NCI-H1694 (cell line): ENCODE measurements around the gene SSBP1.
A peak's percentile ranks its signal among the peaks of the same experiment; 100 is the strongest.
"Not testable (repeated sequence)": the region's sequence is repeated elsewhere in the genome, so short reads cannot be mapped to it uniquely, and the experiment has no call there.

ENCODE experiments used
- DNase-seq: peaks from one replicate; lab custom pipeline; 2025; lab: John Stamatoyannopoulos, UW

The SSBP1 gene

DNA sequence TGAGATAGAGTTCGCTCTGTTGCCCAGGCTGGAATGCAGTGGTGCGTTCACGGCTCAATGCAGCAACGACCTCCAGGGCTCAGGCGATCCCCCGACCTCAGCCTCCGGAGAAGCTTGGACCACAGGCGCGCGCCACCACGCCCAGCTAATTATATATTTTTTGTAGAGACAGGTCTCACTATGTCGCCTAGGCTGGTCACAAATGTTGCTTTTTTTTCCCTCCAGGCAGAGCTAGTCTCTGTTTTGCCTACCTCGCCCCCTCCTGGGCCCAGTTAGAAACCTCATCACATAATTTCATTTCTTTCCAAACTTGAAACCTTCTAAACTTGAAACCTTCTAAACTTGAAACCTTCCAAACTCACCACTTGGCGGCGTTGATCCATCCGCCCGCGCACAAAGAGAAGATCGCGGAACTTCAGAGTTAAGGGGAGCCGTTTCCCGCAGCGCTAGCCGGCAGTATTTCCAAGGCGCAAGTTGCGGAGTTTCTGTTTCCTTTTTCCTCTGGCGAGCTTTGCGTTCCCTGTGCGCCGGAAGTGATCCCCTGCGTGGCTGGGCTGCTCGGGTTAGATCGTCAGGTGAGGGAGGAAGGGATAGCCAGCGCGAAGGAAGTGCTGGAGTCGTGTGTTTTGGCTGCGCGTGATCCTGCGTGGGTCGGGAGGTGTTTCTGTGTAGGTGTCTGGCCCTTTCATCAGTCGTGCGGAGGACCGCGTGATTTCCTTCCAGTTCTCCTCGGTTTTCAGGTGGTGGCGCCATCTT is at the start of gene SSBP1:
Gene SSBP1, plus strand, starts transcription at position 523 of the 756 bp plus-strand sequence. CDS start 809 bp downstream, outside the sequence.
- peak; percentile 93 for DNase-seq

GRCh38 chr7:141689072-141689825 is 48.9 kb upstream of the SSBP1 start:
- DNase-seq, result not testable (repeated sequence)

GRCh38 chr7:141691540-141691939 is 46.6 kb upstream of the SSBP1 start:
- no peak for DNase-seq

GRCh38 chr7:141691961-141692360 is 46.2 kb upstream of the SSBP1 start:
- no peak for DNase-seq

GRCh38 chr7:141693082-141693481 is 45.1 kb upstream of the SSBP1 start:
- DNase-seq, result no peak

DNA sequence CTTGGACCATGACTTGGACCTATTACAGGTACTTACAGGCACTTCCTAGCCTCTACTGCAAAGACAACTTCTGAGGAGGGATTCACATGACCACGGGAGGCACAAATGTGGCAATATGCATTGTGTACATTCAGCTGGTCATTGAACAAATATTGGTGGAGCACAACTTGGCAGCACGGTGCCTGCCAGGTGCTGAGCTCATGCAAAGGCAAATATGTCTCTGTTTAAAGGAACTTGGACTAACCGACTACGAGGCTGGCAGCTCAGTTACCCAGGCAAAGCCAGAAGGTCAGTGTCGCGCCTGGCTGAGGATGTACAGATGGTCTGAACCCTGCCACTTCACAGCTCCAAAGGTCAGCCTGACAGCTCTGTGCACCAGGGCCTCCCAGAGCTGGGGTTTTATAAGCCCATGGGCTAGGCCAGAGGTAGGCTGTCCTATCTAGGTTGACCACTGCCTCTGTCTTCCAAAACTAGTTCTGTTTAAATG is 42.3 kb upstream of the SSBP1 start:
- DNase-seq, result no peak

DNA sequence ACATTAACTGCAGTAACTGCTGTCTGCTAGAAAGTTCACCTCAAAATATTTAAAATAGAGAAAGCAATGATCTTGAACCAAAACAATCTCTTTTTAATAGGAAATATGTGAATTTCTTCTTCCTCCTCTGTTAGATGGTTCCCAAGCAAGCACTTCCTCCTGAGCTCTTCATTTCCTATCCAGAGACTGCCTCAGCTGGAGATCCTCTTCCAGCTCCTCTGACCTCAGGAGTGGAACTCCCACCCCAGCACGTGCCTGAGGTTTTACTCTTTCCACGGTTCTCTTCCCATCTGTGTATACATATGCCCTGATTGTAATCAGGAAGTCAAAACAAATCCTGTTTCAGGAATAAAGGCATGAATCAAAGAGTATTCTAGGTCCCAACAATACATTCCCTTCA is 41.8 kb upstream of the SSBP1 start:
- DNase-seq, result no peak

- no peak for DNase-seq
These were observed 40.8 kb upstream of the SSBP1 start for GRCh38 chr7:141697211-141697871.

DNA sequence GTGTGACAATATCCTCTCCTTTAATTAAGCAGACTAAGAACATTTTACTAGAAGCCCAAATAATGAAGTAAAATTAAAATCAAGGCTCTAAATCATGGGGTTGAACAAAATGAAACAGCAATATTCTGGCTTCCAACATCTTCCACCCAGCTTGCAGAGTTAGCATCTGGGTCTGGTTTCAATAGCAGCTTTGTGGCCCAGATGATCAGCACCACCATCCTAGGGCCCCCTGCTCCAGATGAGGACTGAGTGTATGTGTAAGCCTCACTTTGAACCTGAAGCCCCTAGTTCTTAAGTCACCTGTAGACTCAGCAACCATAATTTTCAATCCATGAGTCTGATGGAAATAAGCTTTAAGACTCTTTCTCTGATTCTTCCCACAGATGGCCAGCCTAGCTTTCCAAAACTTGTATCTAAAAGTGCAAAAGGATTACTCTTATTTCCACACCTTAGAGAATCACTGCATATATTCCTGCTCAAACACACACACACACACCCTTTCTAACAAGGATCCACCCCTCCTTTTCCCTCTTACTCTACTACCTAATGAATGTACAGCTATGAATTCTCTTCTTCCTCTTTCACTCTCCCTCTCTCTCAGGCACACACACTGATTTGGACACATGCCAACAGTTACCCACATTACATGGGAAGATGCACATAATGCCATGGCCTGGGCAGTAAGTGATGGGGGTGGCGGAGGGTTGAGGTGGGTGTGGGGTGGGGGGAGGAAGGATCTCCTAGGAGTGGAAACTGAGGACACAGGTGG is 39.7 kb upstream of the SSBP1 start:
- DNase-seq, result no peak

- DNase-seq, result no peak
These were observed 38.3 kb upstream of the SSBP1 start for GRCh38 chr7:141699860-141700259.

GRCh38 chr7:141700296-141700847 is 37.8 kb upstream of the SSBP1 start:
- DNase-seq, result no peak

DNA sequence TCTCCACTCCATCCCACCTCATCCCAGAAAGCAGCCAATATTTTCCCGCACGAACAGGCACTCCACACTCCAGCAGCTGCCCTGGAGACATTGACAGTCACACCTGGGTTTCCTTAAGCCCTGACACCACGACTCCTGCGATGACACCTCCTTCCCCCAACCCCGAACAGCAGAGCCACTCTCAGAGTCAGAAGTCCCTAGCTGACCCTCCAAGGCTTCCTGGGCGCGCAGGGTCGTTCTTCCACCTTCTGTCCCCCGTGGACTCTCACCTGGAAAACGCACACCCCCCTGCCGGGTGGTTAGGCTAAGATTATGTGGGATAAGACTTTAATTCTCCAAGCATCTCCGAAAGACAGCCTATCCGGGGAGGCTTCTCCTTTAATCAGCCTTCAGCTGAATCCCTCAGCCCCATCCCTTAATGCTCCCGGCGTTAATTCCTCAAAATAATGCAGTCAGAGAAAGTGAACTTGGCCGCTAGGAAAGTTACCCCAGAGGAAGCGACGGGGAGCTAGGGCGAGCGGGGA is 37.2 kb upstream of the SSBP1 start:
- no peak for DNase-seq

- no peak for DNase-seq
These were observed 36.6 kb upstream of the SSBP1 start for GRCh38 chr7:141701489-141702046.

GRCh38 chr7:141702047-141702567 is 36.1 kb upstream of the SSBP1 start, which contains the start of gene DENND11:
Gene DENND11, minus strand, starts transcription at chr7:141702166. Its CDS starts 13 bp downstream, at chr7:141702153.
- no peak for DNase-seq

- DNase-seq, result no peak
These were observed 35.3 kb upstream of the SSBP1 start for GRCh38 chr7:141702892-141703291.

- DNase-seq, result no peak
These were observed 34.0 kb upstream of the SSBP1 start for GRCh38 chr7:141704112-141704511.

- DNase-seq, result no peak
These were observed 33.4 kb upstream of the SSBP1 start for GRCh38 chr7:141704741-141705140.

- no peak for DNase-seq
These were observed 31.7 kb upstream of the SSBP1 start for GRCh38 chr7:141706239-141707064.

GRCh38 chr7:141708351-141708750 is 29.8 kb upstream of the SSBP1 start, which contains the start of gene WEE2:
Gene WEE2, plus strand, starts transcription at chr7:141708353. Its CDS starts 406 bp downstream, at chr7:141708759.
- DNase-seq, result no peak

GRCh38 chr7:141709318-141709717 is 28.8 kb upstream of the SSBP1 start:
- DNase-seq, result no peak
